Fibroblast of pulmonary artery (primary cell): Measurements from ENCODE around the gene DCAF16.
A peak's percentile ranks its signal among the peaks of the same experiment; 100 is the strongest.
"Not testable (repeated sequence)": the region's sequence is repeated elsewhere in the genome, so short reads cannot be mapped to it uniquely, and the experiment has no call there.

Experiments
- DNase-seq: peaks from one replicate; pipeline ENCODE4 v3.0.0-alpha.2; 2010; ENCODE audit warnings: low read depth
- H3K4me3 ChIP-seq: replicated peaks from 2 replicates; pipeline ENCODE4 v1.5.1; 2011; ENCODE audit warnings: low read depth, mild to moderate bottlenecking, control low read depth, low read length, moderate library complexity
- CTCF ChIP-seq: IDR thresholded peaks from 2 replicates; pipeline ENCODE4 v1.5.1; 2011; ENCODE audit warnings: mild to moderate bottlenecking, control low read depth, low read length, inconsistent platforms; ENCODE audit errors: missing control alignments

DCAF16 gene

GRCh38 chr4:17810260-17811077 lies at the start of gene DCAF16, which contains the start of gene NCAPG:
DCAF16 (minus strand) TSS chr4:17810757; CDS start chr4:17804141, 6,616 bp downstream.
NCAPG (plus strand) TSS chr4:17810979; CDS start chr4:17811078, 99 bp downstream.
- peak within 1 kb of the TSS; percentile 88 for H3K4me3 ChIP-seq

GRCh38 chr4:17859793-17860406 lies 49.3 kb upstream of the DCAF16 start:
- no peak overlapping the region for H3K4me3 ChIP-seq
- TF ChIP-seq CTCF: no peak
- DNase-seq: no peak

More at GRCh38 chr4:17810260-17811077, at the start of gene DCAF16, which contains the start of gene NCAPG:
- no peak for TF ChIP-seq CTCF
- DNase-seq: peak; percentile 100

GRCh38 chr4:17854036-17854435 lies 43.5 kb upstream of the DCAF16 start:
- no peak for TF ChIP-seq CTCF
- H3K4me3 ChIP-seq: no peak overlapping the region
- DNase-seq: no peak

GRCh38 chr4:17851959-17852358 lies 41.4 kb upstream of the DCAF16 start:
- no peak for DNase-seq
- no peak overlapping the region for H3K4me3 ChIP-seq

GRCh38 chr4:17850295-17850694 lies 39.7 kb upstream of the DCAF16 start:
- H3K4me3 ChIP-seq, DNase-seq: not testable (repeated sequence)

More at GRCh38 chr4:17851959-17852358, 41.4 kb upstream of the DCAF16 start:
- TF ChIP-seq CTCF: no peak

GRCh38 chr4:17846266-17846665 lies 35.7 kb upstream of the DCAF16 start:
- DNase-seq: no peak
- H3K4me3 ChIP-seq: no peak overlapping the region
- no peak for TF ChIP-seq CTCF

- no peak for DNase-seq
- TF ChIP-seq CTCF: no peak
- H3K4me3 ChIP-seq: no peak overlapping the region
Observed at GRCh38 chr4:17823871-17824669, 13.5 kb upstream of the DCAF16 start.
